Stimulated activated CD4-positive, alpha-beta T cell treated with anti-CD3 and anti-CD28 coated beads, Interleukin-15, amount 100 ng/mL, for 24 hours (primary cell): ENCODE measurements around the gene SNAP25.

Source experiments
- DNase-seq: peaks from one replicate; pipeline ENCODE4 v3.0.0-alpha.2; 2020

Gene SNAP25

DNA sequence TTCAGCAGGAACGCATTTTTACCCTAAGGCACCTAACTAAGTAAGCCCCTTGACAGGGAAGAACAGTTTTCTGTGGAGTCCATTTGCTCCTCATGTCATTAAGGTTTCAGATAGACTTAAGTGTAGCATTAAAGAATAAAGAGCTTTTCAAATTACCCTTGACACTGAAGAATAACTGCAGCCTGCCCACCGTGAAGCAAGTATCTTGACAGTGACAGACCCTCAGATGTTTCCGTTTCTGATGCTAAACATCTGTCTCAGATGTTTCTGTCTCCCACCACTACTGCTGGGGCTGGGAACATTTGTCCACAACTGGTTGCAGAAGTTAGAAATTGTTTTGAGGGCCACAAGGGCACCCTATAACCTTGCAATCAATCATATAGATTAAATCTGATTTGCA lies 50.0 kb downstream of the SNAP25 start:
- DNase-seq, result no peak

DNA sequence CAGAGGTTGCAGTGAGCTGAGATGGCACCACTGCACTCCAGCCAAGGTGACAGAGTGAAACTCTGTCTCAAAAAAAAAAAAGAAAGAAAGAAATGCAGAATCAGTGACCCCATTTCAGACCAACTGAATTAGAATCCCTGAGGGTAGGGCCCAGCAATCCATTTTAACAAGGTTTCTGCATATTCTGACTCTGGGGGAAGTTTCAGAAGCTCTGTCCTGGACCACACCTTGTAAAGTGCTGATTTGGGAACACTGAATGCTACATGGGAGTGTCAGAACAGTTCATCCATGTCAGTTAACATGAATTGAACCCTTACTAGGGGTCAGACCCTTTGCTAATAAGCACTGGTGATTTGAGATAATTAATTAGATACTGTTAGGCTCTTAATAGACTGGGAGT lies 52.0 kb downstream of the SNAP25 start:
- no peak for DNase-seq

DNA sequence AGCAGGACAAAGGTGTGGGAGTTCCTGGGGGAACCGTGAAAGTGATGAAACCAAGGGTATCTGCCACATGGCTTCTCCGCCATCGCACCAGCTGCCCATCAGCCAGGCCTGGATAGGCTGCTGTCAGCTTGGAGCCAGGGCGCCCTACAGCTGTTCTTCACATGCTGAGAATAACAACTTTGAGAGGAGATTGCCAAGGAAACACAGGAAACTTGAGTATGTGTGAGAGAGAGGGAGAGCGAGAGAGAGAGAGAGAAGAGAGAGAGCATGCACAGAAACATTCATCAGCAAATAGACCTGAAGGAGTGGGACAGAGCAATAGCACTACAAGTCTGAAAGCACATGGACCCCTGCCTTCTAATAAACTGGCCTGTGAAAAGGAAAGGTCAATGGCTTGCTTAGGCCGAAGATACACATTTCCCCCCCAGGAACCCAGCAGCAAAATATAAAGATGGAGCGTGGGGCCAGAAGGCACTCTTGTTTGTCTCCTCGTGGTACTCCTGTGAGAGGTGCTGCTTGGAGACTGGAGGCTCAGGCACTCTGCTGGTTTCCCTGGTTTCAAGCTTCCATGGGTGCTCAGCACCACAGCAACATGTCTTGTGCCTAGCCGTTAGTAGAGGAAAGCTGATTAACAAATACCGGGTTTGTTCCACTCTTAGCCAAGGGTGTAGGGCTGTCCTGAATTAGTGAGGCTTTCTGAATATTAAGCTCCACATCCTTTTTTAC lies 53.0 kb downstream of the SNAP25 start:
- no peak for DNase-seq

- DNase-seq, result no peak
These were observed 58.4 kb downstream of the SNAP25 start for GRCh38 chr20:10276878-10277580.

GRCh38 chr20:10277616-10278015 lies 59.0 kb downstream of the SNAP25 start:
- DNase-seq, result no peak

GRCh38 chr20:10278412-10278811 lies 59.8 kb downstream of the SNAP25 start:
- DNase-seq, result no peak

- no peak for DNase-seq
These were observed 61.6 kb downstream of the SNAP25 start for GRCh38 chr20:10280018-10280908.

DNA sequence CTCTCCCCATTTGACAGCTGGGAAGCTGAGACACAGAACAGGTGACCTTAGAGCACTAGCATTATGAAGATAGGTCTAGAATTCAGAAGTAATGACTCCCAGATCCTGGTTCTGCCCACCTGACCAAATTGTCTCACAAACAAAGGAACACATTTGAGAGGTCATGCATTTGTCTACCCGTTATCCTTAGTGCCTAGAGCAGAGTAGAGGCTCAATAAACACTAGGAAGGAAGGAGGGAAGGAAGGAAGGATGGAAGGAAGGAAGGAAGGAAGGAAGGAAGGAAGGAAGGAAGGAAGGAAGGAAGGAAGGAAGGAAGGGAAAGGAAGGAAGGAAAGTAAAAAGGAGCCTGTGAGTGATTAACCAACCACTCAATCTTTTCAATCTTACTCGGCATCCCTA lies 63.3 kb downstream of the SNAP25 start:
- no peak for DNase-seq

DNA sequence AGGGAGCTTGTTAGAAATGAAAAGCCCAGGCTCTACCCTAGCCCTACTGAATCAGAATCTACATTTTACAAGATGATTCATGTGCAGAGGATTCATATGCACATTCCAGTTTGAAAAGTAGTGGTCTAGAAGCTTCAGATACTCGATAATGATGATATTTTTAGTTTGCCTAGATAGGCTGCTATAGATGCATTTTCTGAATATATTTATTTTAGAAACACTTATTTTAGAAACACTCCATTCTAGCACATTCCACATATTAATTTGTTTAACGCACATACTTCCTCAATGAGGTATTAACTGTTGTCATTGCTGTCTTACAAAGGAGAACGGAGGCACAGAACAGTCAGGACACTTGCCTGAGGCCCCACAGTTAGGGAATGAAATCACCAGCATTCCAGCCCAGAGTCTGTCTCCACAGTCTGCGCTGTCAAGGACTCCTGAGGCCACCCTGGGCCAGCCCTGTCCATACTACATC lies 64.4 kb downstream of the SNAP25 start:
- no peak for DNase-seq

GRCh38 chr20:10286356-10286755 lies 67.7 kb downstream of the SNAP25 start:
- DNase-seq, result no peak

GRCh38 chr20:10288421-10288820 lies 69.8 kb downstream of the SNAP25 start:
- no peak for DNase-seq

- DNase-seq, result no peak
These were observed 70.5 kb downstream of the SNAP25 start for GRCh38 chr20:10288954-10289646.

GRCh38 chr20:10291568-10292248 lies 73.1 kb downstream of the SNAP25 start:
- no peak for DNase-seq

DNA sequence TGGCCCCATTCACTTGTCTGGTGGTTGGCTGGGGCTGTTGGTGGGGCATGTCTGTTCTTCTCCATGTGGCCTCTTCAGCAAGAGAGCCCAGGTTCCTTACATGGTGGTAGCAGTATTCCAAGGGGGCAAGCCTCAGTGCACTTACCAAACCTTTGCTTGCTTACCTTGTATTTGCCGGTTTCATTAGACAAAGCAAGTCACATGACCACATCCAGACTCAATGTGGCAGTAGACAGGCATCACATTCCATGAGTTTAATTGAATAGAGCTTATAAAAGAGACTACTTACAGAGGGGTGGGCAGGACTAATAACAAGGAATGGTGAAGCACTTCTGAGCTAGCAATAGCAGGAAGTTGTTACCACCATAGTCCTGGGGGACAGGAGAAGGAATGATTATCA lies 78.6 kb downstream of the SNAP25 start:
- DNase-seq, result no peak

DNA sequence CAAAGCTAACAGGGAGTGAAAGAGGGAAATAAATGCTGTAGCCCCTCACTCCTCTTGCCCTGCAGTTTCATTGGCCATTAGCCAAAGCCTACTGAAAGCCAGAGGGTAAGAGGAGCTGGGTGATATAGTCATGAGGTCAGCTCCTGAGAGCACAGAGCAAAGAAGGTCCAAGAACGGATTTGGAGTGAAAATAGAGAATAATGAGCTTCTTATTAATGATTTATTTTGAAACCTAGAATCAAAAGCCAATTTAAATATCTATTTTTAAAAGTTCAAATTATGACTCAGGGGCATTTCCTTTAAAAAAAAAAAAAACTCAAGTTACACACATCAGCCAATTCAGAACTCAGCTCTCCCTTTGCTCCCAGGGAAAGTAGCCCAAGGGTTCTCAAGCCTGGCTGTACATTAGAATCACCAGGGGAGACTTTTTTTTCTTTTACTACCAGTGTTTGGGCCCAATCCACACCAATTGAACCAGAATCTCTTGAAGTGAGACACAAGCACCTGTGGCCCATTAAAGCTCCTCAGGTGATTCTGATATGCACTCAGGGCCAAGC lies 79.1 kb downstream of the SNAP25 start:
- DNase-seq, result no peak

DNA sequence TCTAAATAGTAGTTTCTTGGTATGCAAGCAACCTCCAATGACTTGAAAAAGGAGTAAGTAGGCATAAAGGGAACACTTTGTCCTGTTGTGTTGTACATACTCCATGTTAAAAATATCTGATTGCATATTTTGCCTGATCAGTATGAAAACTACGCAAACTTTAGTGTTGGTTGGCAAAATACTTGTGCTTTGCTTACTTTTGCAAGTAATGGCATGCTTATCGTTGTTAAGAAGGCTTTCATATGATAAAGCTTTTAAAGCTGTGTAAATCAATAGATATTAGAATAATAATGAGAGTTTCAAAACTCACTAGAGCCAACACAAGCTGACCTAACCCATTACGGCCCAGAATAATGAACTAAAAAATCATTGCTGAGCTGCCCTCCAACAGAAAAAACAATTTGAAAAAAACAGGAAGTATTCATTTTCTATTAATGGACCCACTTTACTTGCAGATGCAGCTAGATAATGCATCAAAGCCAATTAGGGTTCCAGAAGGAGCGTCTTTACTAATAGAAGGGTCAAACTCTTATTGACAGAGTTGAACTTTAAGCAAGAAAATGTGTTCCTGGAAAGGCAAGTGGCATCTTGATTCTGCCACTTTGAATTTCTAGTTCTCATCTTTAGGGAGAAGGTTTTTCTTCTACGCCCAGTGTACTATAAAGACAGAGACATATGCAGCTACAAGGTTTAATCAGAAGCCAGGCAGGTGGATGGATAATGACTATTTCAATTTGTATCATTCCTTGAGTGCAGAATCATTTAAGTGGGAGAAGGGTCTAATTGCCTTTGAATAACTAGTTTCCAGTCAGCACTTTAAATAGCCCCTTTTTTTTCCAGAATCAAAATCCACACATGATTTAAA lies 82.2 kb downstream of the SNAP25 start:
- DNase-seq, result no peak

GRCh38 chr20:10303852-10304251 lies 85.2 kb downstream of the SNAP25 start:
- no peak for DNase-seq

- no peak for DNase-seq
These were observed 85.9 kb downstream of the SNAP25 start for GRCh38 chr20:10304471-10305046.

- no peak for DNase-seq
These were observed 88.1 kb downstream of the SNAP25 start for GRCh38 chr20:10306440-10307358.
